HL-60 (cell line): ENCODE results near the gene TMEM37.

Experiments
- DNase-seq, 2 experiments: peaks; one replicate each; pipeline ENCODE4 v3.0.0-alpha.2; 2010 to 2020; ENCODE audit warnings: low read depth in 1 of 2, low spot score in 1 of 2
- H3K27ac ChIP-seq: fragments of 250-450 bp; sonication (Bioruptor Pico); replicated peaks from 2 replicates; pipeline ENCODE4 v1.5.1; 2020; ENCODE audit warnings: mild to moderate bottlenecking, moderate library complexity
- H3K27me3 ChIP-seq: fragments of 250-450 bp; sonication (Bioruptor Pico); 2 replicates; pipeline ENCODE4 v1.5.1; 2021; ENCODE audit warnings: mild to moderate bottlenecking, moderate library complexity; ENCODE audit not compliant: insufficient read depth, poor library complexity, severe bottlenecking
- H3K4me3 ChIP-seq: replicated peaks from 2 replicates; pipeline ENCODE4 v1.5.1; 2011; ENCODE audit warnings: mild to moderate bottlenecking, control low read depth, low read length; ENCODE audit not compliant: insufficient read depth
- GABPA ChIP-seq: IDR thresholded peaks from 2 replicates; pipeline ENCODE4 v1.6.1; 2012; ENCODE audit warnings: low read depth
- POLR2AphosphoS5 ChIP-seq: IDR thresholded peaks from 2 replicates; pipeline ENCODE4 v1.6.1; 2012; ENCODE audit warnings: low read depth
- REST ChIP-seq: IDR thresholded peaks from 2 replicates; pipeline ENCODE4 v1.6.1; 2012; ENCODE audit warnings: low read depth; ENCODE audit not compliant: insufficient replicate concordance
- SPI1 ChIP-seq: IDR thresholded peaks from 2 replicates; pipeline ENCODE4 v1.6.1; 2012; ENCODE audit warnings: low read depth, mild to moderate bottlenecking, borderline replicate concordance
- TF ChIP-seq, protein P1 (sequence below): IDR thresholded peaks from one replicate; pipeline ENCODE4 v1.5.1; 2011; ENCODE audit warnings: low read length, control low read depth, inconsistent platforms; ENCODE audit not compliant: insufficient read depth

The TMEM37 gene

GRCh38 chr2:119387381-119388129, 44.1 kb upstream of the TMEM37 start:
- H3K4me3 ChIP-seq: no peak overlapping the region

GRCh38 chr2:119389615-119390306, 41.9 kb upstream of the TMEM37 start:
- TF ChIP-seq GABPA (no peak), POLR2AphosphoS5 (no peak), SPI1 (no peak), REST (no peak)
- TF ChIP-seq, protein P1, sequence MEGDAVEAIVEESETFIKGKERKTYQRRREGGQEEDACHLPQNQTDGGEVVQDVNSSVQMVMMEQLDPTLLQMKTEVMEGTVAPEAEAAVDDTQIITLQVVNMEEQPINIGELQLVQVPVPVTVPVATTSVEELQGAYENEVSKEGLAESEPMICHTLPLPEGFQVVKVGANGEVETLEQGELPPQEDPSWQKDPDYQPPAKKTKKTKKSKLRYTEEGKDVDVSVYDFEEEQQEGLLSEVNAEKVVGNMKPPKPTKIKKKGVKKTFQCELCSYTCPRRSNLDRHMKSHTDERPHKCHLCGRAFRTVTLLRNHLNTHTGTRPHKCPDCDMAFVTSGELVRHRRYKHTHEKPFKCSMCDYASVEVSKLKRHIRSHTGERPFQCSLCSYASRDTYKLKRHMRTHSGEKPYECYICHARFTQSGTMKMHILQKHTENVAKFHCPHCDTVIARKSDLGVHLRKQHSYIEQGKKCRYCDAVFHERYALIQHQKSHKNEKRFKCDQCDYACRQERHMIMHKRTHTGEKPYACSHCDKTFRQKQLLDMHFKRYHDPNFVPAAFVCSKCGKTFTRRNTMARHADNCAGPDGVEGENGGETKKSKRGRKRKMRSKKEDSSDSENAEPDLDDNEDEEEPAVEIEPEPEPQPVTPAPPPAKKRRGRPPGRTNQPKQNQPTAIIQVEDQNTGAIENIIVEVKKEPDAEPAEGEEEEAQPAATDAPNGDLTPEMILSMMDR: no peak
- Histone ChIP-seq H3K27me3 (no peaks in the 10 kb centered on the region), H3K4me3 (no peak overlapping the region), H3K27ac (peak overlapping the region; percentile 20)
- no peak for DNase-seq

More at GRCh38 chr2:119387381-119388129, 44.1 kb upstream of the TMEM37 start:
- H3K27me3 ChIP-seq: no peaks in the 10 kb centered on the region
- TF ChIP-seq GABPA: no peak
- TF ChIP-seq POLR2AphosphoS5: peak; percentile 58; the same call in 1 of the 2 replicates
- TF ChIP-seq SPI1: peak; percentile 22; the same call in 1 of the 2 replicates
- TF ChIP-seq, protein P1: no peak
- TF ChIP-seq REST: no peak
- peak; percentile 85 for DNase-seq
- H3K27ac ChIP-seq: peak overlapping the region; percentile 75

GRCh38 chr2:119393971-119394748, 37.5 kb upstream of the TMEM37 start:
- no peaks in the 10 kb centered on the region for H3K27me3 ChIP-seq
- no peak for TF ChIP-seq REST
- TF ChIP-seq GABPA: no peak
- TF ChIP-seq SPI1: peak; percentile 93
- TF ChIP-seq POLR2AphosphoS5: no peak
- TF ChIP-seq, protein P1: no peak
- H3K4me3 ChIP-seq: no peak overlapping the region
- DNase-seq: no peak
- no peak overlapping the region for H3K27ac ChIP-seq
